Right lobe of liver (tissue), 4 donors: ENCODE results near the gene SRPRB.

Source experiments
- CTCF ChIP-seq, 4 donors: fragments of 200-600 bp in 3 of 4; fragments of 450-650 bp in 1 of 4; IDR thresholded peaks; one replicate each; pipeline versions ENCODE4 v1.5.1 to v1.8.0; 2016 to 2022; ENCODE audit warnings: antibody characterized with exemption in 4 of 4, mild to moderate bottlenecking in 2 of 4
- POLR2A ChIP-seq: fragments of 450-650 bp; IDR thresholded peaks from one replicate; pipeline ENCODE4 v1.6.1; 2017; ENCODE audit warnings: antibody characterized with exemption, mild to moderate bottlenecking
- donor health status: DM: no; HTN: no; CAD: no.
- donor health status: DM: no; HTN: no; CAD: no.
- donor health status: DM: no; HTN: yes; CAD: no.

- no peak for TF ChIP-seq CTCF (IDR thresholded peaks at IDR 0.05)
- no peak for TF ChIP-seq POLR2A
Observed at GRCh38 chr3:133820129-133820528, 14.5 kb downstream of the SRPRB start.
